DND-41 (cell line): ENCODE results near the gene PTH2R.
"Not testable (repeated sequence)": the region's sequence is repeated elsewhere in the genome, so short reads cannot be mapped to it uniquely, and the experiment has no call there.

Experiments
- EZH2 ChIP-seq: IDR thresholded peaks from 3 replicates; pipeline ENCODE4 v1.6.1; 2012; ENCODE audit warnings: borderline replicate concordance, low read depth, mild to moderate bottlenecking, moderate library complexity, low read length, inconsistent platforms; ENCODE audit not compliant: severe bottlenecking
- TF ChIP-seq, protein P1 (sequence below): IDR thresholded peaks from 2 replicates; pipeline ENCODE4 v1.5.1; 2012; ENCODE audit warnings: borderline replicate concordance, low read length, moderate library complexity, mild to moderate bottlenecking; ENCODE audit not compliant: poor library complexity, severe bottlenecking; ENCODE audit errors: extremely low read depth

DNA sequence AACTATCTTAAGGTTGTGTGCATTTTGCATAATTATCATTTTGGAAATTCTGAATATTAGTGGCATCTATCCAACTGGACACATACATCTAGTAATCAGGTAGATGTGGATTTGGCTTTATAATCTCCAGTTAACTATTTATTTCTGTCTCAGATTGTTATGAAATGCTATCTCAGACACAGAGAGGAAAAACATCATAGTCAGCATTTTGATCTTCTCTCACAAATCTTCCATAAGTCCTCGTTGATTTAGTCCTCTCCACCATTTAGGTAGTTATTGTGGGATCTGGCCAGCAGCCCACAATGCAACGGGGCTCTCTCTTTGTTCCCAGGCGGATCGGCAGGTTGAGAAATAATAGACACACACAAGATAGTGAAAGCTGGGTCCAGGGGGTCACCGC lies 75.4 kb downstream of the PTH2R start:
- TF ChIP-seq, protein P1, sequence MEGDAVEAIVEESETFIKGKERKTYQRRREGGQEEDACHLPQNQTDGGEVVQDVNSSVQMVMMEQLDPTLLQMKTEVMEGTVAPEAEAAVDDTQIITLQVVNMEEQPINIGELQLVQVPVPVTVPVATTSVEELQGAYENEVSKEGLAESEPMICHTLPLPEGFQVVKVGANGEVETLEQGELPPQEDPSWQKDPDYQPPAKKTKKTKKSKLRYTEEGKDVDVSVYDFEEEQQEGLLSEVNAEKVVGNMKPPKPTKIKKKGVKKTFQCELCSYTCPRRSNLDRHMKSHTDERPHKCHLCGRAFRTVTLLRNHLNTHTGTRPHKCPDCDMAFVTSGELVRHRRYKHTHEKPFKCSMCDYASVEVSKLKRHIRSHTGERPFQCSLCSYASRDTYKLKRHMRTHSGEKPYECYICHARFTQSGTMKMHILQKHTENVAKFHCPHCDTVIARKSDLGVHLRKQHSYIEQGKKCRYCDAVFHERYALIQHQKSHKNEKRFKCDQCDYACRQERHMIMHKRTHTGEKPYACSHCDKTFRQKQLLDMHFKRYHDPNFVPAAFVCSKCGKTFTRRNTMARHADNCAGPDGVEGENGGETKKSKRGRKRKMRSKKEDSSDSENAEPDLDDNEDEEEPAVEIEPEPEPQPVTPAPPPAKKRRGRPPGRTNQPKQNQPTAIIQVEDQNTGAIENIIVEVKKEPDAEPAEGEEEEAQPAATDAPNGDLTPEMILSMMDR, result not testable (repeated sequence)
- TF ChIP-seq EZH2, result not testable (repeated sequence)
